Vagina (tissue), 2 donors: Measurements from ENCODE around the gene NUTM1. TPM values are rescaled to one million over a fixed set of nuclear protein-coding genes. Genes with fewer than 3 reads are reported as not detected.

Experiments used
- DNase-seq, 2 donors: peaks; one replicate each; pipeline ENCODE4 v3.0.0-alpha.2; 2017; ENCODE audit errors: extremely low spot score in 2 of 2
- H3K27ac ChIP-seq: fragments of 200-600 bp; sonication (generic); one replicate; pipeline ENCODE4 v1.5.1; 2019
- H3K27me3 ChIP-seq: fragments of 200-600 bp; sonication (generic); one replicate; pipeline ENCODE4 v1.5.1; 2019
- H3K36me3 ChIP-seq, 2 donors: fragments of 200-600 bp; sonication (generic); one replicate each; pipeline ENCODE4 v1.5.1; 2017 to 2019
- H3K4me1 ChIP-seq: fragments of 200-600 bp; sonication (generic); one replicate; pipeline ENCODE4 v1.5.1; 2019
- H3K4me3 ChIP-seq, 2 donors: fragments of 200-600 bp; sonication (generic); 1 replicate in 1 of 2; 2 replicates in 1 of 2; pipeline ENCODE4 v1.5.1; 2016 to 2019
- H3K9me3 ChIP-seq: fragments of 200-600 bp; sonication (generic); one replicate; pipeline ENCODE4 v1.5.1; 2019
- CTCF ChIP-seq, 3 experiments: fragments of 450-650 bp in 2 of 3; fragments of 200-600 bp in 1 of 3; sonication (generic) in 1 of 3; IDR thresholded peaks; one replicate each; pipeline ENCODE4 v1.5.1; 2017 to 2019; ENCODE audit warnings: antibody characterized with exemption in 3 of 3, mild to moderate bottlenecking in 2 of 3, moderate library complexity in 2 of 3
- POLR2A ChIP-seq, 2 donors: fragments of 450-650 bp; IDR thresholded peaks; one replicate each; pipeline ENCODE4 v1.6.1; 2017; ENCODE audit warnings: antibody characterized with exemption in 2 of 2, mild to moderate bottlenecking in 2 of 2, moderate library complexity in 2 of 2
- POLR2AphosphoS5 ChIP-seq, 2 donors: sonication (generic); formaldehyde crosslinking; IDR thresholded peaks; one replicate each; pipeline ENCODE4 v1.9.0; 2017; ENCODE audit warnings: antibody characterized with exemption in 2 of 2, mild to moderate bottlenecking in 2 of 2, low read depth in 1 of 2; ENCODE audit not compliant: insufficient read depth in 1 of 2
- intact Hi-C: fragments of 100-400 bp; cut with DNase I; formaldehyde crosslinking; loops from one replicate; pipeline ENCODE4 v1.15.1; 2023
- total RNA-seq: library from RNA; depleted of rRNA; stranded (reverse); fragments of >200 nt; gene quantifications from one replicate; pipeline ENCODE4 v1.2.3, GENCODE V29; 2016

NUTM1 gene
- total RNA-seq, 1 donor from 2014 or later = not detected

- Histone ChIP-seq H3K4me1 (peaks cover 28% of the 10 kb centered on the region), H3K27ac (peak overlapping the region; percentile 99), H3K36me3 (peaks cover 0 to 10% of the 10 kb centered on the region in 2 donors), H3K27me3 (no peaks in the 10 kb centered on the region), H3K9me3 (no peaks in the 10 kb centered on the region), H3K4me3 (peak overlapping the region; percentile 76 to 91)
- intact Hi-C loops = loop anchor here (2.0 to 10.0 kb wide), 2 partner anchors 24 to 122 kb away; partner anchors contain the start of genes NOP10 and NUTM1
- no peak for DNase-seq
- TF ChIP-seq POLR2A (IDR thresholded peaks at IDR 0.05) = no peak
- peak in 1 of 2 donors; percentile 3 for TF ChIP-seq POLR2AphosphoS5 (IDR thresholded peaks at IDR 0.05; ENCODE audit: insufficient read depth in 1 of 2, low read depth in 1 of 2)
- no peak for TF ChIP-seq CTCF (IDR thresholded peaks at IDR 0.05)
Measured at GRCh38 chr15:34366271-34367065, 23.4 kb downstream of the NUTM1 start.

DNA sequence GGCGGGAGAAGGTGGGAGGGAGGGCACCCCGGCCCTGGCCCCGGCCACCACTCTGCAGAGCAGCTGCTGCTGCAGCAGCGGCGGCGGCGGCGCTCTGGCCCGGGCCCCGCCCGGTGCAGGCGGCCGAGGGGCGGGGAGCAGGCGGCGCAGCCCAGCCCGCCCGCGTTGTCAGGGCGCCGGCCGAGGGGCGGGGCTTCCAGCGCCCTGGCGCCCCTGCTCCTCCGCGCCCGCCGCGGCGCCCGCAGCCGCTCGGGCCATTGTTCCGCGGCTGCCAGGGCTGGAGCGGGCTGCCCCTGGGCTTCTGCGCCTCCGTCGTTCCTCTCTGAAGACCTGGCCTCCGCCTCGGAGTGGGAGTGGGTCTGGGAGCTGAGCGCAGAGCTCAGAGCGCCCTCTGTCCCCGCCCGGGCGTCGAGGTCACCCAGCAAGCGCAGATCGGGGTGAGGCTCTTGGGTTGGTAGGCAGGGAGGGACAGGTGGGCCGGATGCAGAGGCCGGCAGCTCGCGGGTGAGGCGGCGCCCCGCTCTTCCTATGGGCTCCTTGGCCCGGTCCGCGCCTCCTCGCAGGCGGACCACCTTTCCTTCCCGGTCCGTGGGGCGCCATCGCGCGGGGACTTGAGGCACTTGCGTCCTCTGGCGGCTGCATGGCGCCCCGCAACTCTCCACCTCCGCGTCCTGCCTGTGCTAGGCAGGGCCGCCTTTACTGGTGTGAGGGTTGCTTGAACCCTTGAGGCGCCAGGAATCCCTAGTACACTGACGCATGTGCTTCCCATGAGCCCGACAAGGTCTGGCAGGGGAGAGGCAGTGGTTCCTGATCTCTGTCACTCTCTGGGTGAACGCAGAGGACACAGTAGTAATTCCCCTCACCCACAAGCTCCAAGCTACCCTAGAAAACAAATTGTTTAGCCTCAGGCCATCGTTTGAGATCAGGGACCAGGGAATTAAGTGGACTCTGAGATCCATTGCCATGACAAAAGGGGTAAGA, 24.3 kb downstream of the NUTM1 start, which contains the start of gene LPCAT4:
Gene LPCAT4 (minus strand): TSS at position 96 of the 981 bp plus-strand sequence. CDS start 96 bp downstream, outside the sequence.
- intact Hi-C loops = loop anchor here (2.0 to 10.0 kb wide), 2 partner anchors 25 to 123 kb away; partner anchors contain the start of genes NOP10 and NUTM1

GRCh38 chr15:34370129-34370528, 27.0 kb downstream of the NUTM1 start:
- intact Hi-C loops = no loop called here

More for the DNA sequence above, 24.3 kb downstream of the NUTM1 start, which contains the start of gene LPCAT4:
- Histone ChIP-seq H3K27me3 (no peaks in the 10 kb centered on the region), H3K9me3 (no peaks in the 10 kb centered on the region), H3K4me3 (peak within 1 kb of the TSS; percentile 76 to 91), H3K27ac (peak within 1 kb of the TSS; percentile 99), H3K4me1 (peaks cover 28% of the 10 kb centered on the region), H3K36me3 (peaks cover 0 to 6% of the 10 kb centered on the region in 2 donors)
- DNase-seq = no peak
- TF ChIP-seq POLR2A (IDR thresholded peaks at IDR 0.05) (peak in 1 of 2 donors; percentile 6), CTCF (IDR thresholded peaks at IDR 0.05) (peak; percentile 65 to 97 (median 93)), POLR2AphosphoS5 (IDR thresholded peaks at IDR 0.05; ENCODE audit: insufficient read depth in 1 of 2, low read depth in 1 of 2) (peak; percentile 27 to 84)

DNA sequence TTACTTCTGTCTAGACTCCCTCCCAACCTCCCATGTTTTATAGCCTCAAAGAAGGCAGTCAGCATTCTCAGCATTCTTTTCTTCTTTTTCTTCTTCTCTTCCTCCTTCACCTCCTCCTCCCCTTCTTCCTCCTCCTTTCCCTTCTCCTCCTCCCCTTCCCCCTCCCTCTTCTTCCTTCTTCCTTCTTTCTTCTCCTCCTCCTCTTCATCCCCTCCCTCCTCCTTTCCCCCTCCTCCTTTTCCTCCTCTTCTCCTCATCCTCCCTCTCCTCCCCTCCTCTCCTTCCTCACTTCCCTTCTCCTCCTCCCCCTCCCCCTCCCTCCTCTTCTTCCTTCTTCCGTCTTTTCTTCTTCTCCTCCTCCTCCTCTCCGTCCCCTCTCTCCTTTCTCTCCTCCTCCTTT, 27.5 kb downstream of the NUTM1 start:
- Histone ChIP-seq H3K27ac (no peak overlapping the region), H3K4me3 (no peak overlapping the region), H3K27me3 (no peaks in the 10 kb centered on the region), H3K36me3 (no peaks in the 10 kb centered on the region), H3K9me3 (no peaks in the 10 kb centered on the region), H3K4me1 (peaks cover 20% of the 10 kb centered on the region)
- DNase-seq = no peak
- TF ChIP-seq POLR2AphosphoS5 (IDR thresholded peaks at IDR 0.05; ENCODE audit: insufficient read depth in 1 of 2, low read depth in 1 of 2) (no peak), POLR2A (IDR thresholded peaks at IDR 0.05) (no peak), CTCF (IDR thresholded peaks at IDR 0.05) (no peak)
- intact Hi-C loops = no loop called here

More at GRCh38 chr15:34370129-34370528, 27.0 kb downstream of the NUTM1 start:
- H3K9me3 ChIP-seq = no peaks in the 10 kb centered on the region
- peaks cover 25% of the 10 kb centered on the region for H3K4me1 ChIP-seq
- H3K27me3 ChIP-seq = no peaks in the 10 kb centered on the region
- H3K27ac ChIP-seq = no peak overlapping the region
- TF ChIP-seq POLR2AphosphoS5 (IDR thresholded peaks at IDR 0.05; ENCODE audit: insufficient read depth in 1 of 2, low read depth in 1 of 2) (no peak), POLR2A (IDR thresholded peaks at IDR 0.05) (no peak), CTCF (IDR thresholded peaks at IDR 0.05) (no peak)
- H3K4me3 ChIP-seq = no peak overlapping the region
- no peak for DNase-seq
- H3K36me3 ChIP-seq = no peaks in the 10 kb centered on the region
